Stimulated activated naive CD4-positive, alpha-beta T cell (primary cell): Measurements from ENCODE around the gene CDH4.

Experiments
- DNase-seq, 6 experiments: peaks; one replicate each; lab custom pipeline; 2025; lab: John Stamatoyannopoulos, UW

Gene CDH4

DNA sequence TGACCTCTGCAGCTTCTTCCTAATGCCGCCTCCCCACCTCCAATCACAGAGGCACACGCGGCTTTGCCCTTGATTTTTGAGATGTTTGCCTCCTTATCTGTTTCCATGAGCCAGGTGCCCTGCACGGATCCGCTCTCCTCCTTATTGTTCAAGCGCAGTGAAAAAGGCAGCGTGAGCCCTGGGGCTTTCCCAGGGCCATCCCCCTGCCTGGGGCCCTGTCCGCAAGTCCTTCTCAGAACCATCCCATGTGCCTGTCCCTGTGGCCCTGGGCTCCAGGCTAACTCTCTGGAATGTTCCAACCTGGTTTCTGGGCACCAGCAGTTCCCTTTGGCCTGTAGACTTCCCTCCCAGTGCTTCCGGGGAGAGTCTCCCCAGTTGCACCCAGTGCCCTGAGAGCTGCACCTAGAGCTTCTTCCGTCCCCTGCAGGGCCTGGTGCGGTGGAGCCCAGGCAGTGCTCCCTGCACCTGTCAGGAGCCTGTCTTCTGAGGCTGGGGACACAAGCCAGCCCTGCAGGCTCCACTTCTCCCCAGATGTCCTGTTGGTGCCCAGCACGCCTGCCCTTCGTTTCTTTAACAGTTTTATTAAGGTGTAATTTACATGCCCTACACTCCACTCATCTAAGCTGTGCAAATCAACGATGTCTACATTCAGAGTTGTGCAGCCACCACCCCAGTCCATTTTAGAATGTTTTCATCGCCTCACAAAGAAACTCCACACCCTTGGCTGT lies 330.3 kb downstream of the CDH4 start:
- no peak for DNase-seq

DNA sequence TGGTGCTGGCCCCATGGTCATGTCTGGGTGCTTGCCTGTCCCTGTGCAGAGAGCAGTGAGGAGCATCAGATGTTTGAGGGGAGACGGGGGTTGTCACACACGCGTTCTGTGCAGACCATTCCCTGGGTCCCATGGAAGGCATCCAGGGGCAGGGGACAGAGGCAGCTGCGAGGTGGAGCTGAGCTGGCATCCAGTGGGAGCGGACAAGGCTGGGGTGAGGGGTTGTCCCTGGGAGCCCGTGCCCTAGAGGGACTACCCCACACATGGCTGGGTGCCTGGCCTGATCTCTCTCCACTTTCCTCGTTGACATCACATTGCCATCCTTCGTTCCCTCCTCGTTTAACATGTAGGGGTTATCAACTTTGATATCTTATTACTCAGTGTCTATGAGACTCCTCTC lies 331.3 kb downstream of the CDH4 start:
- DNase-seq = no peak

DNA sequence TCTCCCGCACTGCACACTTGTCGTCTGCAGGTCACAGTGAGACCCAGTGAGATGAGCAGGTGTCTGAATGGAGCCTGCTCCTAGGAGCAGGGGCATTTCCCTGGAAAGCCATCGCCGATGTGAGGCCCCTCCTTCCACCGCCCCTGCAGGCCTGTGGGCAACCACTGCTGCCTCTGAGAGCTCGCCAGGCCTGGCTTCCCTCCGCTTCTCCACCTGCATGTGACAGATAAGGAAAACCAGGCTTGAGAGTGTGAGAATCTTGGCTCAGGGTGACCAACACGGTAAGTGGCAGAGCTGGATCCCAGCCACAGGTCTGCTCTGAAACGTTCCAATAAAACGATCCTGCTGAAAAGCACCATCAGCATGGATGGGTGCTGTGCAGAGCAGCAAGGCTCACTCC lies 332.8 kb downstream of the CDH4 start:
- DNase-seq = no peak

DNA sequence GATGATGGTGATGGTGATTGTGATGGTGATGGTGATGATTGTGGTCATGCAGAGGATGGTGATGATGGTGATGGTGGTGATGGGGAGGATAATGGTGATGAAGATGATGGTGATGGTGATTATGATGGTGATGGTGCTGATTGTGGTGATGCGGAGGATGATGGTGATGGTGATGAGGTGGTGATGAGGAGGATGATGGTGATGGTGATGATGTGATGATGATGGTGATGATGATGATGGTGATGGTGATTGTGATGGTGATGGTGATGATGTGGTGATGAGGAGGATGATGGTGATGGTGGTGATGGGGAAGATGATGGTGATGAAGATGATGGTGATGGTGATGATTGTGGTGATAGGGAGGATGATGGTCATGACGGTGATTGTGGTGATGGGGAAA lies 333.7 kb downstream of the CDH4 start:
- DNase-seq = no peak

DNA sequence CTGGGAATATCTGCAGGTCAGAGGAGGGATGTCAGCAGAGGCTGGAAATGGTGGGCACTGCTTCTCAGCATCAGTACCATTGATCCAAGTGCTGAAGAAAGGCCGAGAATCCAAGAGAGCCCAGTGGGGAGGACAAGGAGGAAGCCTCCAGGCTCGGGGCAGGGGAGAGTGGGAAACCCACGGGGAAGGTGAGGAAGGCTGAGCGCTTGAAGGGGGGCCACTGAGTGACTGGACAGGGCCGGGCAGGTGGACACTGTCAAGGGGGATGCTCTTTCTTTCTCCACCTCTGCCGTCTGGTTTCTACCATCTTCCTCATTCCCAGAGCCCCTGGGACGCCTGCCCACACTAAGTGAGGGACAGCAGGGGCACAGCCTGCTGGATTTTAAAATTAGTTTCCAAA lies 335.0 kb downstream of the CDH4 start:
- no peak for DNase-seq

DNA sequence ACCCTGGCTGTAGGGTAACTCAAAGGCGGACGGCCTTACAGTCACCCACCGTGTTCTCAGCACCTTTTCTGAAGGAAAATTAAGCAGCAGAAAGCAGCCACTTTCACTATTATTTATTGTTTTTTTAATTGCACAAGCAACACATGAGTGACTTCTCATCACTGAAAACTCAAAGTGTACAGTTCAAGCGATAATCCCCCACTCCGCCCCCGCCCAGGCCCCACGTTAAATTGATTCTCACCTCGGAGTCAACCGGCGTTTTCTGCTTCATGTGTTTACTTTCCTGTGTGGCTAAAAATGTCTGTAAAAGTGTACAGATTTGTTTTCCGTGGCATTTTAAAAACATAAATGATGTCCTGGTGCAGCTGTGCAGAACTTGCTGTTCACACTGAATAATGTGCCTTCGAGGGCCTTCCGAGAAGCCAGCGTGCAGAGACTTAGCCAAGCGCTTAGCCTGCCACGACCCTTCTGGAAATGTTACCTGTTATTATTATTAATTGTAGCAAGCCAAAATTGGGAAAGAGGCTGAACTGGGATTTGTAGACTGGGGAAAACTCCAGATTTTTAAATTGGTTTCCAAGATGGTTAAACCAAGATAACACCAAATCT lies 335.7 kb downstream of the CDH4 start:
- DNase-seq = no peak

DNA sequence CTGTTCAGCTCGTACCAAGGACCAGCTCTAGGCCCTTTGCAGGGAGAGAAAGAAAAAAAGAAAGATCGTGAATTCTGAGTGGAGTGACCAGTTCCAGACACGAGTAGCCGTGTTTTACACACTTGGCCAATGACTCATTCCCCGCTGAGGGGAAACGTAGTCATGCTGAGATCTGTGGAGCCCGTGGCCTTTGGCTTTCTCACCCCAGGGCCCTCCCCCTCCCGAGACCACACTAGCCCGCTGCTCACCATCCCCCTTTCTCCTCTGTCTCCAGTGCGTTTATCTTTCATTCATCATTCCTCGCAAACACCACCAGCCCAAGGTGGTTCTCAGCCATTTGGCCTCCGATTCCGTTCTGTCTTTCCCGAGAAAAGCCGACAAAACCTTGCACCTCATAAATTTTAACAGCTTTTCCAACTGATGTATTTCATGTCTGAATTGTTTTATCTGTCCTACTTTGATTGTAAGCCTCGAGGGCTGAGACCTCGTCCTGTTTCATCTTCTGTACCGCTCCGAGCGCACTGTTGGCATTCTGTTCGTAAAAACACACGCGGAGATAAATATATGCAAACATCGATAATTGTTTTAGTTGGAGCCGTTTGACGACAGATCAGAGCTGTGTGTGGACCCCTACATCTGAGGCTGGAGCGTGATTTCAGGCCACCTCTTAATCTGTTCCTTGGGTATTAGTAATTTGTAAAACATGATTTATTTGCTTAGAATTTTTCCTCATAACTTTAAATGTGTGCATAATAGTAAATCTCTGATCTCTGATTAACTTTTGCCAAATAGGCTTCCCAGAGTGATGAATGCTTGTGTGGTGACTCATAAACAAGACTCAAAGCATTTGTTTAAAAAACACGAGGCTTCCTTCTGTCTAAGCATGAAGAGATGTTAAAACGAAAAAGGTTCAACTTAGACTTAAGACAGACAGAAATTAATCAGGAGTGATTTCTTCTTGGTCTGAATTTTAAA lies 336.6 kb downstream of the CDH4 start:
- no peak for DNase-seq

DNA sequence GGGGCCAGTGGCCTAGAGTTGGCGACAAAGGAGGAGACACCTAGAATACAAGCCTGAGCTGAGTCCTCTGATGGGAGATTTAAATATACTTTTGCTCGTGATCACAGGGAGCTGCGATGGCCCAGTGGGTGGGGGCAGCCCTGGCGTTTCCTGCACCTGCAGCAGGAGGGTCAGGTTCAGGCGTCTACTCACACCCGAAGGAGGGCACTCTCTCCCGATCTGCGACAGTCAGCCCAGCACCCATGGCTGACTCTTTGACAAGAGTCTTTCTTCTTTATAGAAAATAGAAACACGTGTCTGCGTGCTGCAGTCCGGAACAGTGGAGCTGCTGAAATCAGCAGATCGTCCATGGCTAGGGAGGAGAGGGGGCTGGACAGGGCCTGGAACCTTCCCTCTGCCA lies 338.2 kb downstream of the CDH4 start:
- no peak for DNase-seq

DNA sequence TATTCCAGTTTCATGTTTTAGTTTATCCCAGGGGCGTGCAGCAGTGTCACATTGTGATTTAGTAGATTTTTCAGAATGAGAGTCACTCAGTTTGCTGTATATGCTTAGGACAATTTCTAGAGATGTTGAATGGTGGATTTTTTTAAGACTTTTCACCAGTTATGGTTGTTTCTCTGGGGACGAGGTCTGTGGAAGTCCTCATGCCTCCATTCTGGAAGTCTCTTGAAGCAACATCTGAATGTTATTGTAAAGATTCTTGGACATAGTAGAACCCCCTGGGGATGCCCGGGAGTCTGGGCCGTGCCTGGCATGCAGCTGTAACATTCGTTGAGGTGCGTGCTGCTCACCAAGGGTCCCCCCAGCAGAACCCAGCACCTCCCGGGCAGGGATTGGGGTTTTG lies 341.5 kb downstream of the CDH4 start:
- DNase-seq = no peak

DNA sequence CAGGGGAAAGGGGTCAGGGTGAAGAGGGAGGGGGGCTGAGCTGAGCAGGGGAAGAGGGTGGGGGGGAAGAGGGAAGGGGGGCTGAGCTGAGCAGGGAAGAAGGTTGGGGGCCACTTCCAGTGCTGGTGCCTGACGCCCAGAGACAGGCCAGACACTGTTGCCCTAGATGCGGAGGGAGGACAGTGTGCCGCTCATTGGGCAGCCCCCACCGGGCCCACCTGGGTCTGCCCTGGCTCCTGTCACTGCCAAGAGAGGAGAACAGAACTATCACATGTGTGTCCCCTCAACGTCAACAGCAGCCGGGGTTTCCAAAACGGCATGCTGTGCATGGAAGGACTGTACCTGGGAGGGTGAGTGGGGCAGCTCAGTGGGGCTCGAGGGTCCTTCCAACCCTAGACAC lies 342.1 kb downstream of the CDH4 start:
- no peak for DNase-seq

DNA sequence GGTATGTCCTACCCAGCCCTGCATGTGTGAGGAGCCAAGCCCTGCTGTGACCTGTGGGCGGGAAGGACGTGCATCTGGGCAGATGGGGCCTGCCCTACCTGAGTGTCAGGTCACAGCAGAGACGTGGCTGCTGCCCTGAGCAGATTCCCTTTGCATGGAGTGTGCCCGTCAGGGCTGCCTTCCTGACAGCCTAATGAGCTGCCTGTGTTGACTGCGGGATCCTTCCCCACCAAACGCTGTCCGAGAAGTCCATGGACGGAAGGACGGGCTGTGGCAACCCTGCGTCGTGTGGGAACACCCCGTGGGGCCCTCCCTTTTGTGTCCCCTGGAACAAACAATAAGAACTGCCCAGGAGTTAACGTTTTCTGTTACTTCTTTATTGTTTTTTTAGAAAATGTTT lies 343.2 kb downstream of the CDH4 start:
- no peak for DNase-seq

DNA sequence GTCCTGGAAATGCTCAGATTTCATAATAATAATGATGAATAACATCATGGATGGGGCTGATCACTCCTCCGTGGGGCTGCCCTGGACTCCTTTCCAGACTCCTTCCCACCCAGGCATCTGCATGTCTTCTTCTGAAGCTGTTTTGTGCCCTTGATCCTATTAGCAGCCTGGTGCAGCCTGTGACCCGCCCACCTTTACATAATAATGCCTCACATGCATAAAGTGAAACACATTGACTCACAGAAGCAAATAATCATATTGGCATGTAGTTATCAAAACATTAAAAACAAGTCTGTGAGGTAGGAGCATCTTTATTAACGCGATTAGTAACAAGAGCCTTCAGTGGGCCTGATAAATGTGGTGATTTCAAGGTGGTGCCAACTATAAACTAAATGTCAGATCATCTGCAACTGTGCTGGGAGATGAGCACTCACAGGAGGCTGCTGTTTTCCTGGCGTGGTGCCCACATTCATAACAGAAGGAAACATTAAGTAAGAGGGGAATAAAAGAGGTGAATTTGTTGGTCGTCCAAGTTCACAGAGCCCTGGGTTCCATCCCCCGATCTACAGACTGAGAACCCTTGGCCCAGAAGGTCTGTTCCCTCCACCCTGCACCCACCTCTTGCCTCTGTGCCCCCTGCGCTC lies 344.7 kb downstream of the CDH4 start:
- no peak for DNase-seq

DNA sequence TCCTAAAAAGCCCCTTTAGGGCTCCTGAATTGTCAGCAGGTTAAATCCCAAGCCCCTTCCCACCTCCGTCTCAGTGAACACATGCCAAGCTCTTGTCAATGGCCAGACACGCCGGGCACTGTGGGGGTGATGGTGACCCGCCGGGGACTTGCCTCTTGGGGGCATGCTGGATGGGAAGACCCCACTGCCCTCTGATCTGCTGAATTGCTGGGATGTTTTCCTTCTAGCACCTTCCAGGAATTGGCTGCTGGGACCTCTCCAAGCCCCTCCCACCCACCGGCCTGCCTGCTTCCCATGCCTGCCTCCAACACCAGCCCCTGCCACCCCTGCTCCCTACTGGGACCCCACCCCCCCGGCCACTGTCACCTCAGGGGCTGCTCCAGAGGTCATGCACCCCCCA lies 345.9 kb downstream of the CDH4 start:
- no peak for DNase-seq

DNA sequence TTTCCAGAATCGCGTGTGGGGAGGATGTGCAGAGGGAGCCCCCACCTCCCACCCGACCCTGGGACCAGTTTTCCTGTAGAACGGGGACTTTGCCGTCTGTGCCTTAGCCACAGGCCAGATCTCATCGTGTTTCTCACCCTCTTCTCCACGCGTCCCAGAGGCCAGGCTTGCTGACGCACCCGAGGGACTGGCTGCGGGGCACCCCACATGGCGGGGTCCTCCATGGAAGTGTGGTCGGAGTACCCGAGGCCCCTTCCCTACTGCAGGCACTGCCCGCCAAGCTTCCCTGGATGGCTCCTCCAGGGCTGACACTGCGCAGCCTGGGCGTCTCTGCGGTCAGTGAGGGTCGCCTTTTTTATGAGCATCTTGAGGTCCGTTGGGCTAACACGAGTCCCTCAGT lies 346.5 kb downstream of the CDH4 start:
- no peak for DNase-seq

DNA sequence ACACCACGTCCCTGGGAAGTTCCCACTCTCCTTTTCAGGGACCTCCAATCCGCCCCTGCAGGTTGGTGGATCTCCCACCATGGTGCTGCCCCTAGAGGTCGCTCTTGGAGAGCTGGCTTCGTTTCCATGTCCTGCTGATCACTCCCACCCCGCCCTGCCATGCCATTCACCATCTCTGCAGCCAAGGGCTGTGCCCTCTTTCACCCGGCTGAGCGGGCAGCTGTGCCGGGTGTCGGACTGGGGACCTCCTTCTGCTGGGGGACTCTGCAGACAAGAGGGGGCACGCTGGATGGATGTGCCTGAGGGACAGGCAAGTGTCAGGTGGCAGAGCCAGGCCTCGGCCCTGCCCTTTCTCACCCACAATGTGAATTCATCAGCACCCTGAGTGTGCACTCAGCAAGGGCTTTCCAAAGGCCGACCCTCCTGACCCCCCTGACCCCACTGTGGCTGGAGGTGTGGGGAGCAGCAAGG lies 347.0 kb downstream of the CDH4 start:
- no peak for DNase-seq

DNA sequence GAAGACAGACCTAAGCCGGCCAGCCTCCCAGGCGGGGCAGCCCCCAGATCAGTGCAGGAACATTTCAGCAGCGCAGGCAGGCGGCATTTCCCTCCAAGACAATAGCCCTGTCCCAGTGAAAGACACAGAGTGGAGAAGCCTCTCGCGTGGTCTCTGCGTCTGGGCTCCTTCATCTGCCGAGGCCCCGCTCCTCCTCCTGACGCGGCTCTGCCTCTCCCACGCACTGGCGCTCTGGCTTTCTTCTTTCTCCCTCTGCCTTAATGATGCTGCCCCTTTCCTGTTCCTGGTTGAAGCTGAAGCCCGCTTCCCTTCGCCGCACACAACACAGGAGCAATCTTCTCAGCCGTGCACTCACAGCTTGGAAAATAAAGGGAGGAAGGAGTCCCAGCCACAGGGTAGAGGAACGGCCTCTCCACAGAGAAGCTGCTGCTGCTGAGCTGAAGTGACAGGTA lies 347.5 kb downstream of the CDH4 start:
- DNase-seq = no peak

DNA sequence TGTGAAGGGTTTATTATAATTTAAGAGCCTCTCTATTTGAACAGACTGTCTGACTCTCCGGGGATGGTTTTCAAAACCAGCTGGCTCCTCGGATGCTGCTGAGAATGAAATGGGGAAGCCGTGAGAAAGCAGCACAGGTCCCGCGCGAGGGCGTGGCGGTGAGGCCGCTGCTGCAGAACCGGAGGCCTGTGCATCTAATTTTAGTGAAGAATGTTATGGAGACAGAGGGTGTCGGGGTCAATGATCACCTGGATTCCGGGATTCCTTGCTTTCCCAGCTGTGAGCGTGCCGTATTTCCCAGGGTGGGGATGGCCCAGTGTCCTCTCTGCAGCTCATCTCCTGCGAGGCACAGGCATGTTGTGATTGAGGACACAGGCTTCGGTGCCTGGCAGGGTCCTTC lies 348.0 kb downstream of the CDH4 start:
- DNase-seq = no peak

DNA sequence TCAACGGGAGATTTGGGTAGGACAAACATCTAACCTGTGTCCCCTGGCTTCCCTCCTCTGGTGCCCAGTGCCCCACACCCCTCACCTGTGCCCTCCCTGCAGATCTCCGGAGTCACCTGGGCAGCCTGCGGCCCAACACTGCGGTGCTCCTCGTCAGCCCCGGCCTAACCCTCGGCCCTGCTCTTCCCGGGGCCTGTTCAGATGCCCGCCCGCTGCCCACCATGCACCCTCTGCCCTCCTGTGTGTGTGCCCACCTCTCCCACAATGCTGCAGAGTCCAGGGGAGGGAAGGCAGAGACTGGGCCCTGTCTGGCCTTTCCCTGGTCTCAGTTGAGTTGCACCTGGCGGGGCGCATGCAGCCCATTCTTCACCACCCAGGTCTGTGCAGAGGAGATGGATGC lies 349.3 kb downstream of the CDH4 start:
- no peak for DNase-seq

DNA sequence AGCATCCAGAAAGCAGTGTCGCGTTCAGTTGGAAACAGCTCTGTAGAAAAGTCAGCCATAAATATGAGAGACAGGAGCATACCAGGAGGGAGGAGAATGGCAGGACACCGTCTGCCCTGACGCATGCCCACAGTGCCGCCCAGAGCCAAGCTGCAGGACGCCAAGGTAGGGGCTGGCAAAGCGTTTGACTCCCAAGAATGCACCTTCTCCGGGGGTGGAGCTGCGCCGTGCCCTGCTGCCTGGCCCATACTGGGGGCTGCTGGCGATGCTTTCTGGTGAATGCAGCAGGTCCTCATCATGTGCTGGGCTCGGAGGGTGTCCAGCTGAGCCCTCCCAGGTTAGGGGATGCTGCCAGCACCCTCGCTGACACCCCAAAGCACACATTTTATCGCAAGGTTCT lies 349.8 kb downstream of the CDH4 start:
- DNase-seq = no peak

DNA sequence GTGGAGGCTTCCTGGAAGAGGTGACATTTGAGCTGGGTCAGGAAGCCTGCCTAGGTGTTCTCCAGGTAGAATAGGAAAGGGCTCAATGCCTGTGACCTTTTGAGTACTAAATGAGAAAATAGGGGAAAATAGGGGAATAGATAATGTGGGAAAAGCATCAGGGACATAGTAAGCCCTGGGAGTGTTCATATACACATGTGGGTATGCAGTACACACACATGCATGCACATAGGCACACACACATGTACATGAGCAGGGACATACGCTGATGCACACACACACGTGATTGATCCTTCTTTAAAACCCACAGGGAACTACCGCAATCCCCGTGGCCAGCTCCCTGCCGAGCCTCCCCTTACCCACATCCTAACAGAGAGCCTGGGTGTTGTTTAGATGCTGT lies 351.7 kb downstream of the CDH4 start:
- DNase-seq = no peak

DNA sequence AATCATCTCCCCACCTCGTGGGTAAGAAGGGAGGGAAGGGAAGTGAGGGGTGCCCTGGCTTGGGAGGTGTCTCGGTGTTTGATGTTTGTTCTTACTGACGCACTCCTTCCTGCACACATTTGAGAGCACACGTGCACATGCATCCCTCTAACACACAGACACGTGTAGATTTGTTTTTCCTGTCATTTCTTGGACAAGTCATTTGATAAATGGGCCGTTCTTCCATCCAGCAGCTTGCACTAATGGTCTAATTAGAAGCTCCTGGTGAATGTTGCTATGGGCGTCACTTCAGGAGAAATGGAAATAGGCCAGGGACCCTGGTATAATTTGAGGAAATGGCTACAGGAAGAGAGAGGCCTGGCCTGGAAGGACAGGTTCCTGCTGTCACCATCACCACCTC lies 352.5 kb downstream of the CDH4 start:
- DNase-seq = no peak

DNA sequence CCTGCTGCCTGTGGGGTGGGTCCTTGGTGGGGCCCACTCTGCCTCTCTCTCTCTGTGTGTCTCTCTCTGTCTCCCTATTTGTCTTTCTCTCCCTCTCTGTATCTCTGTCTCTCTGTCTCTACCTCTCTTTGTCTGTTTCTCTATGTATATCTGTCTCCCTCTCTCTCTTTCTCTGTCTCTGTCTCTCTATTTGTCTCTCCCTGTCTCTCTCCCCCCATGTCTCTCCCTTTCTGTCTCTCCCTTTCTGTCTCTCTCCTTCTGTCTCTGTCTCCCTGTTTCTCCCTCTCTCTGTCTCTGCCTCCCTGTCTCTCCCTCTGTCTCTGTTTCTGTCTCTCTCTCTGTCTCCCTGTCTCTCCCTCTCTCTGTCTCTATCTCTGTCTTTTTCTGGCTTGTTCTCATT lies 353.2 kb downstream of the CDH4 start:
- DNase-seq = no peak
